Tibial artery (tissue), 4 donors: ENCODE results near the gene UBE2R2.
"Not testable (repeated sequence)": the region's sequence is repeated elsewhere in the genome, so short reads cannot be mapped to it uniquely, and the experiment has no call there.

Source experiments
- DNase-seq, 2 donors: peaks; one replicate each; pipeline ENCODE4 v3.0.0-alpha.2; 2019
- H3K27ac ChIP-seq, 2 donors: fragments of 200-600 bp; sonication (generic) in 1 of 2; 1 replicate in 1 of 2; 2 replicates in 1 of 2; pipeline ENCODE4 v1.5.1; 2018 to 2019; ENCODE audit warnings: mild to moderate bottlenecking in 1 of 2
- H3K27me3 ChIP-seq, 2 donors: fragments of 200-600 bp; sonication (generic) in 1 of 2; one replicate each; pipeline versions ENCODE4 v1.5.1 to v1.6.0; 2016 to 2019
- H3K36me3 ChIP-seq, 3 donors: fragments of 200-600 bp; sonication (generic) in 2 of 3; one replicate each; pipeline ENCODE4 v1.5.1; 2016 to 2019; ENCODE audit warnings: mild to moderate bottlenecking in 2 of 3
- H3K4me1 ChIP-seq, 4 donors: fragments of 200-600 bp; sonication (generic) in 2 of 4; 1 replicate in 3 of 4; 2 replicates in 1 of 4; pipeline ENCODE4 v1.5.1; 2016 to 2019
- H3K4me3 ChIP-seq, 2 donors: fragments of 200-600 bp; sonication (generic) in 1 of 2; 1 replicate in 1 of 2; 2 replicates in 1 of 2; pipeline ENCODE4 v1.5.1; 2018 to 2019; ENCODE audit warnings: mild to moderate bottlenecking in 2 of 2
- H3K9me3 ChIP-seq, 3 donors: fragments of 200-600 bp; sonication (generic) in 1 of 3; one replicate each; pipeline ENCODE4 v1.5.1; 2016 to 2019
- intact Hi-C: fragments of 100-400 bp; cut with DNase I; formaldehyde crosslinking; loops from one replicate; pipeline ENCODE4 v1.15.0; 2023; ENCODE audit warnings: low total_unique reads
- TF ChIP-seq, protein P1 (sequence below), 2 experiments: fragments of 200-600 bp in 1 of 2; fragments of 450-650 bp in 1 of 2; IDR thresholded peaks; one replicate each; pipeline ENCODE4 v1.5.1; 2017 to 2019; ENCODE audit warnings: antibody characterized with exemption in 2 of 2, mild to moderate bottlenecking in 1 of 2, moderate library complexity in 1 of 2

UBE2R2 gene

DNA sequence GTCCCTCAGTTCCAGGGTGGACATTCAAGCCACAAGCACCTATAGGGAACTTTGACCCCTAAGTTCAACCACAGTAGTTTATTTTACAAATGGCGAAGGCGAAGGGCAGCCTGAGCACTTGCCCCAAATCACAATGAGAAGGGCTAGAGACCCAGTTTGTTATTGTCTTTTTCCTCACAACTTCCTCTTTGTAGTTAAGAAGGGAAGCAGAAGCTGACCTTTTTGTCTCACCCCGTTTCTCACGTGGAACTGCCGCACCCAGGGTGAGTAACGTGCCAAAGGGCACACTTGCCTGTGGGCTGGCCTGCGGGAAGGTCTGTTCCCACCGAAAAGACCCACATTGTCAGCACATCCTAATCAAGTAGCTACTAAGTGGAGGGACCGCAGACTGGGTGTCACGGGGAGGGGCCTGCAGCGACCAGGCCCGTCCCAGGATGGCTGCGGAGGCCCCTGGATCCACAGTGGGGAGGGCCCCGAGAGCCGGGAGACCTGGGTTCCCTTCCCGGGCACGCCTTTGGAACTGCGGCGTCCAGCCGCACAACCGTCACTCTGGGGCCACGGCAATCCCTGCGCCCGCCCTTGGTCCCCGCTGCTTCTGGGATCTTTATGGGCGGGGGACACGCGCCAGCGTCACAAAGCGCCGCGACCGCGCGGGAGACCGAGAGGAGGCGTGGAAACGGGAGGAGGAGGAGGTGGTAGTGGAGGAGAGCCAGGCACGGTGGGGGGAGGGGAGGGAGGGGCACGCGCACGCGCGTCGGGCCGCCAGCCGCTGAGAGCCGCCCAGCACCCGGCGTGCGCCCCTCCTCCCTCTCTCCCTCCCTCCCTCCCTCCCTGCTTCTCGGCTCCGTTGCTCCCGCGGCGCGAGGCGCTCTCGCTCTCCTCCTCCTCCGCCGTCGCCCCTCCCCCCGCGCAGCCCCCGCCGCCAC lies at the start of gene UBE2R2:
UBE2R2 (plus strand) TSS at position 834 of the 926 bp plus-strand sequence. CDS start 598 bp downstream, outside the sequence.
- peak; percentile 86 to 96 for DNase-seq
- peak within 1 kb of the TSS; percentile 93 to 98 for H3K27ac ChIP-seq
- no peaks in the 10 kb centered on the region for H3K9me3 ChIP-seq
- no peaks in the 10 kb centered on the region for H3K36me3 ChIP-seq
- TF ChIP-seq, protein P1, sequence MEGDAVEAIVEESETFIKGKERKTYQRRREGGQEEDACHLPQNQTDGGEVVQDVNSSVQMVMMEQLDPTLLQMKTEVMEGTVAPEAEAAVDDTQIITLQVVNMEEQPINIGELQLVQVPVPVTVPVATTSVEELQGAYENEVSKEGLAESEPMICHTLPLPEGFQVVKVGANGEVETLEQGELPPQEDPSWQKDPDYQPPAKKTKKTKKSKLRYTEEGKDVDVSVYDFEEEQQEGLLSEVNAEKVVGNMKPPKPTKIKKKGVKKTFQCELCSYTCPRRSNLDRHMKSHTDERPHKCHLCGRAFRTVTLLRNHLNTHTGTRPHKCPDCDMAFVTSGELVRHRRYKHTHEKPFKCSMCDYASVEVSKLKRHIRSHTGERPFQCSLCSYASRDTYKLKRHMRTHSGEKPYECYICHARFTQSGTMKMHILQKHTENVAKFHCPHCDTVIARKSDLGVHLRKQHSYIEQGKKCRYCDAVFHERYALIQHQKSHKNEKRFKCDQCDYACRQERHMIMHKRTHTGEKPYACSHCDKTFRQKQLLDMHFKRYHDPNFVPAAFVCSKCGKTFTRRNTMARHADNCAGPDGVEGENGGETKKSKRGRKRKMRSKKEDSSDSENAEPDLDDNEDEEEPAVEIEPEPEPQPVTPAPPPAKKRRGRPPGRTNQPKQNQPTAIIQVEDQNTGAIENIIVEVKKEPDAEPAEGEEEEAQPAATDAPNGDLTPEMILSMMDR (IDR thresholded peaks at IDR 0.05) = no peak
- no peaks in the 10 kb centered on the region for H3K27me3 ChIP-seq
- peaks cover 0 to 48% (median 24%) of the 10 kb centered on the region in 4 donors for H3K4me1 ChIP-seq
- intact Hi-C loops = loop anchor here (5.0 kb wide), 1 partner anchor 231 kb away; the partner anchor contains the start of gene UBAP2
- H3K4me3 ChIP-seq = peak within 1 kb of the TSS; percentile 73 to 89

DNA sequence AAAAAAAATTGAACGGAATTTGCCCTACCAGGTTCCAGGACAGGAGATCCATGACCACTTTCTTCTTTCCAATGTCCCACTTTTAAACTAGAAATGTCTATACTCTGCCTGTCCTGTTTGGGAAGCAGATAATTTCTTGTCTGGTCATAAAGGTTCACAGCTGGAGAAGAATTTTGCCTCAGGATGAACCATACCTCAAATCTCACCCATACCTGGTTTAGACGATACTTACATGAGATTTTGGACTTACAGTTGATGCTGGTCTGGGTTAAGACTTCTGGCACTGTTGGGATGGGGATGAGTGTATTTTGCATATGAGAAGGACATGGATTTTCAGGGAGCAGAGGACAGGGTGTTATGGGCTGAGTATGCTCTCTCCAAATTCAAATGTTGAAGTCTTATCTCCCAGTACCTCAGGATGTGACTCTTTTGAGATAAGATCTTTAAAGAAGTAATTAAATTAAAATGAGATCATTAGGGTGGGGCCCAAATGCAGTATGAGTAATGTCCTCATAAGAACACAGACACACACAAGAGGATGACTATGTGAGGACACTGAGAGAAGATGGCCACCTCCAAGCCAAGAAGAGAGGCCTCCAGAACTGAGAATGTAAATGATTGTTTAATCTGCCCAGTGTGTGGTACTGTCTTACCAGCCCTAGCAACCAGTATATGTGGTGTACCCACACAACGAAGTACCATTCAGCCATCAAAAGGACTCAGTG lies 46.6 kb upstream of the UBE2R2 start:
- DNase-seq, H3K36me3 ChIP-seq, intact Hi-C loops, H3K4me1 ChIP-seq, H3K27me3 ChIP-seq, H3K4me3 ChIP-seq, H3K27ac ChIP-seq, H3K9me3 ChIP-seq: not testable (repeated sequence)

- H3K36me3 ChIP-seq, DNase-seq, H3K9me3 ChIP-seq, intact Hi-C loops, H3K4me1 ChIP-seq, H3K4me3 ChIP-seq, H3K27ac ChIP-seq, H3K27me3 ChIP-seq: not testable (repeated sequence)
Measured at GRCh38 chr9:33773135-33773534, 43.8 kb upstream of the UBE2R2 start.

GRCh38 chr9:33774074-33774659 lies 42.8 kb upstream of the UBE2R2 start:
- H3K4me1 ChIP-seq, intact Hi-C loops, H3K27ac ChIP-seq, H3K9me3 ChIP-seq, H3K36me3 ChIP-seq, H3K27me3 ChIP-seq, H3K4me3 ChIP-seq, DNase-seq: not testable (repeated sequence)

GRCh38 chr9:33776578-33776977 lies 40.4 kb upstream of the UBE2R2 start:
- Histone ChIP-seq H3K4me1 (no peaks in the 10 kb centered on the region), H3K4me3 (no peak overlapping the region), H3K9me3 (no peaks in the 10 kb centered on the region), H3K36me3 (no peaks in the 10 kb centered on the region), H3K27ac (no peak overlapping the region), H3K27me3 (no peaks in the 10 kb centered on the region)
- DNase-seq = no peak
- intact Hi-C loops = no loop called here
- TF ChIP-seq, protein P1 (IDR thresholded peaks at IDR 0.05) = no peak

GRCh38 chr9:33778700-33779351 lies 38.1 kb upstream of the UBE2R2 start:
- Histone ChIP-seq H3K4me1 (no peaks in the 10 kb centered on the region), H3K9me3 (no peaks in the 10 kb centered on the region), H3K27me3 (no peaks in the 10 kb centered on the region), H3K27ac (no peak overlapping the region), H3K4me3 (no peak overlapping the region), H3K36me3 (no peaks in the 10 kb centered on the region)
- TF ChIP-seq, protein P1 (IDR thresholded peaks at IDR 0.05) = peak; percentile 36 to 67
- intact Hi-C loops = no loop called here
- DNase-seq = peak in 1 of 2 donors; percentile 28
